GM21619 (cell line): ENCODE results near the gene USP35.
"Not testable (repeated sequence)": the region's sequence is repeated elsewhere in the genome, so short reads cannot be mapped to it uniquely, and the experiment has no call there.

Source experiments
- ATAC-seq: cut with Tn5 transposase; IDR thresholded peaks from one replicate; pipeline ENCODE4 v1.9.1; 2021; ENCODE audit not compliant: unreplicated experiment

USP35 gene

DNA sequence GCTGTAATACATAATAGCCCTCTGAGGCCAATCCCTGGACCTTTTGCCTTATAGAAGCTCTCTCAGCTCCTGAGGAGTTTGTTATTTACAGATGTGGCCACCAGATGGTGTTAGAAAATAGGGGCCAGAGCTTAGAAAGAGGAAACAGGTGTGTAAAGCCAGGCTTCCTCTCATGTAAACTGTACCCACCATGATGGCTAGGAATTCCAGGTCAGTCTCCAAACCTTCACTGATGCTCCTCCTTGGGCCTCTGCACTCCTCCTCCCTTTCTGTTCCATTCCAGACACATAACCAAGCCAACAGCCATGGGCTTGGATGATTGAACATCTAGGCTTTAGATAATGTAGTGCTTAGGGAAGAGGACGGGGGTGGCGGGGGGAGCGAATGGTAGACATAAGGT lies 39.7 kb downstream of the USP35 start:
- ATAC-seq, result peak; percentile 47

GRCh38 chr11:78229106-78229505 lies 40.4 kb downstream of the USP35 start:
- ATAC-seq, result no peak

- ATAC-seq, result no peak
Measured at GRCh38 chr11:78230161-78230877, 41.6 kb downstream of the USP35 start.

GRCh38 chr11:78231962-78232501 lies 43.3 kb downstream of the USP35 start:
- ATAC-seq, result no peak

DNA sequence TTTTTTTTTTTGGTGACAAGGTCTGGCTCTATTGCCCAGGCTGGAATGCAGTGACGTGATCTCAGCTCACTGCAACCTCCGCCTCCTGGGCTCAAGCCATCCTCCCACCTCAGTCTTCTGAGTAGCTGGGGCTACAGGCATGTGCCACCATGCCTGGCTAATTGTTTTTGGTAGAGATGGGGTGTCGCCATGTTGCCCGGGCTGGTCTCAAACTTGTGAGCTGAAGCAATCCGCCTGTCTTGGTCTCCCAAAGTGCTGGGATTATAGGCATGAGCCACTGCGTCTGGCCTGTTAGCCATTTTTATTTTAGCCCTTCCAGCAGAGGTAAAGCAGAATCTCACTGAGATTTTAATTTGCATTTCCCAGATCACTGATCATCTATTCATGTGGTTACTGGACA lies 44.3 kb downstream of the USP35 start:
- ATAC-seq, result not testable (repeated sequence)

DNA sequence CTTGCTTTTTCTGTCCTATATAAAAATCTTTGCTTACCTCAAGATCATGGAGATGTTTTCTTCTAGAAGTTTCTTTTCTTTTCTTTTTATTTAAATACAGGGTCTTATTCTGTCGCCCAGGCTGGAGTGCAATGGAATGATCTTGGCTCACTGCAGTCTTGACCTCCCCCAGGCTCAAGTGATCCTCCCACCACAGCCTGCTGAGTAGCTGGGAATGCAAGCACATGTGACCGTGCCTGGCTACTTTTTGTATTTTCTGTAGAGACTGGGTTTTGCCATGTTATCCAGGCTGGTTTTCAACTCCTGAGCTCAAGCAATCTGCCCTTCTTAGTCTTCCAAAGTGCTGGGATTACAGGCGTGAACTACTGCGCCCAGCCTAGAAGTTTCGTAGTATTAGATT lies 45.3 kb downstream of the USP35 start:
- ATAC-seq, result no peak

GRCh38 chr11:78237293-78238046 lies 48.8 kb downstream of the USP35 start:
- ATAC-seq, result no peak

- no peak for ATAC-seq
Measured at GRCh38 chr11:78239781-78240180, 51.1 kb downstream of the USP35 start.

- no peak for ATAC-seq
Measured at GRCh38 chr11:78241475-78241874, 52.8 kb downstream of the USP35 start.

- ATAC-seq, result no peak
Measured at GRCh38 chr11:78244080-78244479, 55.4 kb downstream of the USP35 start.

GRCh38 chr11:78244546-78245255 lies 56.0 kb downstream of the USP35 start:
- ATAC-seq, result no peak

DNA sequence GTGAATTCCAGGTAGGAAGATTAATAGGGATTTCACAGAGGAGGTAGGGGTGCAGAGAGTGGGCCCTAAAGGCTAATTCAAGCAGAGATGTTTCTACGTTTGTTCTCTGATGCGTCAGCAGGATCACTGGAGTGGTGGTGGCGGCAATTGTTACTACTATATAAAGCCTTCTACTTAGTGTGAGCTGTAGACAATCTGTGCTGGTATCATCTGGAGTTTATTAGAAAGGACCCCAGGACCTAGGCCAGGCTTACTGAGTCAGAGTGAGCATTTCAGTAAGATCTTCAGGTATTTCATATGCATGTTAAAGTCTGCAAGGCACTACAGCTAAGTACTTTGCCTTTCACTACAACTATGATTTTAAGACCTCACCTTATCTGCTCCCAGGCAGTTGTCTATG lies 59.5 kb downstream of the USP35 start:
- no peak for ATAC-seq

- no peak for ATAC-seq
Measured at GRCh38 chr11:78248903-78249302, 60.2 kb downstream of the USP35 start.

DNA sequence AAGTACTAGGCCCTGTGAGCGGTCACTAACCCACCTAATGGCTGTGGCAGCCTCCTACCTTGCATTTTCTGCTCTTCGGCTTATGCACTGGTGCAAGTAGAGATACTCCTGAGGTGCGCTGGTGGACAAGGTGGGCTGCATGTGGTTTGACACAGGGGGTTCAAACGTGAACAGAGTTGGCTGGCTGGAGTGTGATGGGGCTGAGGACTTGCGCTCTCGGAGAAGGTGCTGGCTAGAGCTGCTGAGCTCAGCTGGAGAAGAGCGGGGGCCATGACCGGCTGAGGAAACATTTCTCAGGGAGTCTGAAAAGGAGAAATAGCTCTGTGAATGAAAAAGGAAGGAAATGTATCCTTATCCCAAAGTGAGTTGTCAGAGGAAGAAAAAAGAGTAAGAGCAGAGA lies 61.4 kb downstream of the USP35 start:
- ATAC-seq, result no peak

DNA sequence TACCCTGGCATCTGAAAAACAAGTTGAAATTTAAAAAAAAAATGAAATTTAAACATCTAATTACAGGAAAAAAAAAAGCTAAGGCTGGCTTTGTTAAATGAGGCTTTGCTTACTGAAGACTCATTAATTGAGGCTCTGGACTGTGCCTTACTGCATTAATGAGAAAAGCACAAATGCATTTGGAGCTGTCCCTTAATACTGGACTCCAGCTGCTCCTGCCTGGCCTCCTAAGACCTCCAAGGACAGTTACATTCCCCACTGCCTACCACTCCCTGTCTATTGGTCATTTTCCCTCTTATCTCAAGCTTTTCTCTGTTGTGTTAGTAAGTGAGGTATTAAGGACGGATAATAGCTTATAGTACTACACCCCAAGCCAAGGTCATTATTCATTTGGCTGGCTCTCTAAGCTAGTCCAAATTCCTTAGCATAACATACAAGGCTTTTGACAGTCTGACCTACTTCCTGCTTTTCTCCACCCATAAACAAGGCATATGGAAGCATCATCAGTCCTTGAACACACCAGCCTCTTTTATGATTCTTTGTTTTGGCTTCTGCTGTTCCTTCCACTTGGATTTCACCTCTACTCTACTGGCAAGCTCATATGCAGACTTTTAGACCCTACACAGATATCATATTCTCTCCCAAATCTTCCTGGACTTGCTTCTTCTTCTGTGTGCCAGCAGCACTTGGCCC lies 62.5 kb downstream of the USP35 start:
- ATAC-seq, result no peak

DNA sequence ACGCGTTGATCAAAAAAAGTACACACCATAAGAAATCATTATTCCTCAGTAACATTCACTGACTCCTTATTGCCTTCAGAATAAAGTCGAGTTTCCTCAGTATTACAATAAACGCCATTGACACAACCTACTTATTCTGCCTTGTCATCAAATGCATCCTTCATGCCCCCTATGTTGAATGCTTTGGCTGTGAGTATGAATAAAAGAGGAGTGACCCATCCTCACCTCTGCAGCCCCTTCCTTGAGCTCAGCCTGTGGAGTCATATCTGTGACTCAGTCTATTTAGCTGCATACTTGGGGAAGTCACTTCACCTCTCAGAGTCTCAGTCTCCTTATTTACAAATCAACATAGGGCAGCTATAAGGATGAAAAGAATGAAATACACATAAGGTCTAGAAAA lies 65.1 kb downstream of the USP35 start:
- no peak for ATAC-seq

- no peak for ATAC-seq
Measured at GRCh38 chr11:78254268-78254667, 65.5 kb downstream of the USP35 start.

GRCh38 chr11:78255919-78256318 lies 67.2 kb downstream of the USP35 start:
- no peak for ATAC-seq

- no peak for ATAC-seq
Measured at GRCh38 chr11:78256962-78257361, 68.2 kb downstream of the USP35 start.

- no peak for ATAC-seq
Measured at GRCh38 chr11:78257654-78258053, 68.9 kb downstream of the USP35 start.
